ENCODE measurements around the gene PIGC. TPM values are rescaled to one million over a fixed set of nuclear protein-coding genes. Genes with fewer than 3 reads are reported as not detected.
A peak's percentile ranks its signal among the peaks of the same experiment; 100 is the strongest.

PIGC gene
- total RNA-seq, 1 experiment from 2014 or later = 25.3 TPM

DNA sequence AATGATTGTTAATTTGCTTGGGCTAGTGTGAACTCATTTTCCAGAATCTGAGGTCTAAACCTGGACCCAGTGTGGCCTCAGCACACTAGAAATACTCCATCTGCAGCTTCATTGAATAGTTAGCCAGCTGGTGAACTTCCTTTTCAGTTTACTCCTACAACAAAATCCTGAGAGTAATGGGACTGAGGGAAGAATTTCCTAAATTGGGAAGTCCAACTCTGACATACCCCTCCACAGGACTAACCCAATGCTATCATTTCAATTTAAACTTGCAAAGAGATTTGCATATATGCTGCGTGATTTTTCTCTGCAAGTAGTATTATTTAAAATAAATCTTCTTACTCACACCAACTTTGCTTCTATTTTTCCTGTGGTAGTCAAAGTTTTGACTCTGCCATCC, 27.8 kb upstream of the PIGC start:
- in situ Hi-C loops (cut with HindIII; ENCODE audit: low pct_unique_long_range_greater_than_20kb, low sequenced_read_pairs) = no loop called here
- DNase-seq (ENCODE audit: low read depth, low spot score) = no peak

DNA sequence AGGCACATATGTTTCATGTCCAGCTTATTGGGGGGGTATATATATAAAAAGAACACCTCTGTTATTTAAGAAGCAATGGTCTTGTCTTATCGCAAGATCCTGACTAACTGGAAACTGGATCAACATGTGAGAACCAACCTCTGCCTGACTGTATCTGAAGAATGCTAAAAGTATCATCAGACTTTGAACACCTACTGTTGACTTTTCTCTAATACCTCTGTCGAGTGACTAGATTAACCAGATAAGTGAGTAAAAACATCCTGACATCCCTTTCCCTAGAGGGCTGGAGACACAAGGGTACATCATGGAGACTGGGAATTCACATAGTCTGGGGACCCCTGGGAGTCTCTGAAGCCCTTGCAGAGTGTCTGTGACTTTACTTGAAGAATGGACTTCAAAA, 26.3 kb upstream of the PIGC start:
- in situ Hi-C loops (cut with HindIII; ENCODE audit: low pct_unique_long_range_greater_than_20kb, low sequenced_read_pairs) = no loop called here
- DNase-seq (ENCODE audit: low read depth, low spot score) = no peak

DNA sequence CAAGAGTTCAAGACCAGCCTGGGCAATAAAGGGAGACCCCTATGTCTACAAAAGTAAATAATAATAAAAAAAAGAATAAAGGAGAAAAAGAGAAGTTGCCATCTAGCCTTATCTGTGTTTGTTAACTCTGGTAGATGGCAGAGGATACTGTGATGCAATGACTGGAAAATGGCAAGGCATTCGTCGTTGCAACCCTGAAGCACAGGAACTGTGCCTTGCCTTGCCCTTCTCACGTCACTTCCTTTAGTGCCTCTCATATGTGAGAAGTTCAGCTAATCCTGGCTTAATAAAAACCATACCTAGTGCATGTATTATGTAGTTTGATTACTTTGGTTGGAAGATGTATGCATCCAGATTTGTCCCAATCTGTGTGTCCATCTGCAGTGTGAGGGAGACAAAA, 25.8 kb upstream of the PIGC start:
- in situ Hi-C loops (cut with HindIII; ENCODE audit: low pct_unique_long_range_greater_than_20kb, low sequenced_read_pairs) = no loop called here
- no peak for DNase-seq (ENCODE audit: low read depth, low spot score)

DNA sequence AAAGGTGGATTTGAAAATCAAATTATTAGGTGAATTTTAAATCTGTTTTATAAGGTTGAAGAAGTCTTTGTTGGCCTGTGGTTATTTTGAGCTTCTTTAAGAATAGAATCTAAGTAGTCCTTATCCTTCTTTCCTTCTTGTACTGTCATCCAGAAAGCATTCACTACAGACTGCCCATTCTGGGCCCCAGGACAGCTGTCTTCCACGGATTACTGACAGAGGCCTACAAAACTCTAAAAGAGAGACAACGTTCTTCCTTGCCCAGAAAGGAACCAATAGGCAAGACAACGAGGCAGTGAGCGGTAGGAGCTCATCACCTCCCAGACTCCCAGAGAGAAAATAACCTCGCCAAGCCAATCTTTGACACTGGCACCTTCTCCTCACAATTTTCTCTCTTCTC, 24.4 kb upstream of the PIGC start:
- DNase-seq (ENCODE audit: low read depth, low spot score) = no peak
- in situ Hi-C loops (cut with HindIII; ENCODE audit: low pct_unique_long_range_greater_than_20kb, low sequenced_read_pairs) = no loop called here

DNA sequence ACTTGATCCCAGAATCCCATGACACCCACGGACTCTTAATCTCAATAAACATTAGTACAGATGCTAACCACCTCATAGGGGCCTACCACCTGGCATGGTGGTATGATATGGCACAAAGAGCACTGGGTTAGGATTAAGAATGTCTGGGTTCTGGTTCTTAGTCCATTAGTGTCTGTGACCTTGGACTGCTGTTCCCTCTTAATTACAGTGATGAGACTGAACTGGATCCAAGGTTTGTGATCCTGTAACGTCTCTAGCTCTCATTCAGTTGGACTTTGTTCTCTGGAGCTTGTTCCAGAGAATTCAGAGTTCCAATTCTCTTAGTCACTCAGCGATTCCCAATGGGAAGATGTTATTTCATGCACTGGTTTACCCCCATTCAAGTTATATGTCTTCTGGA, 23.6 kb upstream of the PIGC start:
- DNase-seq (ENCODE audit: low read depth, low spot score) = no peak
- in situ Hi-C loops (cut with HindIII; ENCODE audit: low pct_unique_long_range_greater_than_20kb, low sequenced_read_pairs) = no loop called here

DNA sequence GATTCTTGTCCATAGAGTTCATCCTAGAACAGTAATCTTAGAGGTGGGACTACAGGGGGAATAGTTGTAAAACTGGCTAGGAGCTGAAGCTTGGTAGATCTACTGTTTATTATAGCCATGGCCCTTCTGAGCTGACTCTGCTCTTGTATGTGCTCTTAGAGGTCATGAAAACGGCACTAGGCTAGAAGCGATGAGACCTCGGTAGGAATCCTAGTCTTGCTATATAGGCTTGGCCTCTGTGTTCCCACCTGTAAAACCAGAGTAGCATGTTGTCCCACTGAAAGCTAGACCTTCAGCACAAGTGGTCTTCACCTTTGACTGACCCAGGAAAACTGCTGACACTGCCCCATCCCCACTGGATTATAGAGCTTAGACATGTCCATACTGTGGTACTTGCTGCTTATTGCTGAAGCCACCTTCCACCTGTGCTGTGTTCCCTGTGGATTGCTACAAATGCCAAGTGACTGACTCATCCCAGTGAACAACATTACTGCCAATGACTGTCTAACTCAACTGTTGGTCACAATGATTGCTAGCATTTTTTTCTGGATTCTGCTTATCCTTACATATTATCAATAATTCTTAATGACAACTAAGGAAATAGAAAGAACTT, 23.0 kb upstream of the PIGC start:
- no peak for DNase-seq (ENCODE audit: low read depth, low spot score)
- in situ Hi-C loops (cut with HindIII; ENCODE audit: low pct_unique_long_range_greater_than_20kb, low sequenced_read_pairs) = no loop called here

DNA sequence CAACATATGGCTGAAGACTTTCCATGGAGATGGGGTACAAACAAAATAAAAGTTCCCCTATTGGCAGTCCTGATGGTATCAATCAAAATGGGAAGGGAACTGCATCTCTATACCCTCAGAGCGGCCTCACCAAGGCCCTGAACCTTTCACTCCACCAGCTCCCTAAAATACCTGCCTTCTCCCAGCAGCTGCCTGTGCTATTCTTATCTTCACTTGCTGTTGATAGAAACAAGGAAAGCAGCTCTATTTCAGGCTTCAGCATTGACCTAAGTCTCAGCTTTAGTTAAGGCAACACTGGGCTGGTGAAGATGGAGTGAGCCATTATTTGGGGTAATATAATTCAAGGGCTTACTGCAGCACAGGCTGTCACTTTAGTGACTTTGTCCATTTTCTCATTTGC, 21.7 kb upstream of the PIGC start:
- DNase-seq (ENCODE audit: low read depth, low spot score) = no peak
- in situ Hi-C loops (cut with HindIII; ENCODE audit: low pct_unique_long_range_greater_than_20kb, low sequenced_read_pairs) = no loop called here

DNA sequence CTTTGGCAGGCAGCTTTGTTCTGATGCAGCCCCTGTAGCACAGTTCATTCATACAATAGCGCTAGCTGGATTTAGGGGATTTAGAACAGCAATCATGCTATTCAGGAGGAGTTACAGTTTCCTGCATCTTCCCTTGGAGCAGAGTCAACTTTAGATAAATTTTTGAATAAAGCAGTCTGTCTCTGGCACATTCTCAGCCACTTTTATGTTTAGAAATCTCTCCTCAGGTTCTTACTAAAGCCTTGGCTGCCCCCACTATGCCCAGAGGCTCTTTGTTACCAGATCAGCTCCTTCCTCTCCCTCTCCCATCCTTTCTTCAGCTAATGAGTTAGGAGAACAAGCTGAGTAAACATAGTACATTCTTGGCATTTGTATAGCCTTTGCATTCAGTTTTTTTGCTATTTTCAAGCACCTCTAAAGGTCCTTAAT, 17.0 kb upstream of the PIGC start:
- no peak for DNase-seq (ENCODE audit: low read depth, low spot score)
- in situ Hi-C loops (cut with HindIII; ENCODE audit: low pct_unique_long_range_greater_than_20kb, low sequenced_read_pairs) = no loop called here

DNA sequence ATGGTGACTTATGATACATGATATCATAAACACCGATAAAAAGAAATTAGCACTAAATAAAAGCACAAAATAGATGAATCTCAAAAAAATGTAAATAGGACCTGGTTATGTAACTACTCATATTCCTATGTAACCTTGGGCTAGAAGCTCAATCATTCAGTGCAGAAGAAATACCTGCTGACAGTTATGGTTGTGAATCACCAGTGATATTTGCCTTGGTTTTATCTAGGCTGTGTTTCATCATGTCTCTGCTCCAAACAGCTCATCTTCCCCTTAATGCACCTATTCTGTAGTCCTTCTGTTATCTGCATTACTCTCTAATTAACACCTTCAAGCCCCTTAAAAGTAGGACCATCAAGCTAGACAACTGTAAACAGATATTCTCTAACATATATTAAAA, 16.3 kb upstream of the PIGC start:
- no peak for DNase-seq (ENCODE audit: low read depth, low spot score)
- in situ Hi-C loops (cut with HindIII; ENCODE audit: low pct_unique_long_range_greater_than_20kb, low sequenced_read_pairs) = no loop called here

DNA sequence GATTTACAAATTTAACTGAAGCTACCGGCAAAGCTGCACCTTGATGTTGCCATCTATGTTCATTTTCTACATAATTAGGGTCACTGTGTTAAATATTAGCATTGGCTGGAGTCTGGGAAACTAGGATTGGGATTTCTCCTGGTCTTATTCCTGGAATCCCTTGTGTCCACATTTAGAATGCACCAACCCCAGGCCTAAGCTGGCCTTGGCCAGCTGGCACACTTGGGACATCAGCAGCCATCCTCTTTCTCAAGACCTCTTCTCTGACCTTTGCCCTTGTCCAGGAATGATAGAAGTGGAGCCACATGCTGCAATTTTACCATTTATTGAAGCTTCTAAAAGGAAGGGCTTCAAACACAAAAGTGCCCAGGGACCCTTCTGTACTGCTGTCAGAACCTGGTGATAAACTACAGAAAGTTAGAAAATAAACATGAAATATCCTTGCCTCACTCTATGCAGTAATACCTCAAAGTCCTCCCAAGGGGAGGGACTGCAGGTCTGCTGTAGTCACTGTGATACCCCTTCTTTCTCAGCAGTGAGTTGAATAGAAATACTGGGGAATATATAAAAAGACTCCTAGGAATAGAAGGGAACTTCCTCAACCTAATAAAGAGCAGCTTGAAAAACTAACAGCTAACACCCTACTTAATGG, 13.7 kb upstream of the PIGC start:
- no peak for DNase-seq (ENCODE audit: low read depth, low spot score)
- in situ Hi-C loops (cut with HindIII; ENCODE audit: low pct_unique_long_range_greater_than_20kb, low sequenced_read_pairs) = no loop called here

DNA sequence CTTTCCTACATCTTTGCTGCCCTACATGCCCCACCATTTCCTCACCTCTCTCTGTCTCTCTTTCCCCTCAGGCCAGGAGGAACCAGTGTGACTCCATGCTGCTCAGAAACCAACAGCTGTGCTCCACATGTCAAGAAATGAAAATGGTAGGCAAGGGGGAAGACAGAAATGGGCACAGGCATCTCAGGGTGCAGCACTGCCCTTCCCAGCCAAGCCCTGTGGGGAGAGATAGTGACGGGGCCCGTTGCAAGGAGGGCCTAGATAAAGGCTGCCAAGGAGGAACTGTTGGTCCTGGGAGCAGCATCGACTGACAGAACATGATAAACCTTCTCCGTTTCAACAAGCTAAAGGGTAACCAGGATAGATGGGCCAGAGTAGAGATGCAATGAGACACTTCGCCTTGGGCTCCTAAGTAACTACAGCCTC, 12.5 kb upstream of the PIGC start:
- in situ Hi-C loops (cut with HindIII; ENCODE audit: low pct_unique_long_range_greater_than_20kb, low sequenced_read_pairs) = no loop called here
- DNase-seq (ENCODE audit: low read depth, low spot score) = no peak

DNA sequence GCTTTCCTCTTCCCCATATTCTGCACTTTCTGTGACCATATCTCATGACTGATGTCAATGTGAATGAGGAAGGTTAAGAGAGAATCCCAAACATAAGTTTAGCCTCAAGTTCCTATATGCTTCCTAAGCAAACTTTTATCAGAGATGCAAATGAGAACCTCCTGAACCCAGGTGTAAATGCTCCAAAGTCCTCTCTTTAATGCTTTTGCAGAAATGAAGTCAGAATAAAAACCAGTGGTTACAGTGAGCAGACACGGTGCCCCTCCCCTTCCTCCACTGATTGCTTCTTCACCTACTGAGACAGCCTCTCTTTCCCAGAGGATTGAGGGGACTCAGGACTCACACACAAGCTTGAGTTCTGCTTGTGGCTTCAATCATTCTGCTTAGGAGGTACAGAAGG, 11.6 kb upstream of the PIGC start:
- in situ Hi-C loops (cut with HindIII; ENCODE audit: low pct_unique_long_range_greater_than_20kb, low sequenced_read_pairs) = no loop called here

DNA sequence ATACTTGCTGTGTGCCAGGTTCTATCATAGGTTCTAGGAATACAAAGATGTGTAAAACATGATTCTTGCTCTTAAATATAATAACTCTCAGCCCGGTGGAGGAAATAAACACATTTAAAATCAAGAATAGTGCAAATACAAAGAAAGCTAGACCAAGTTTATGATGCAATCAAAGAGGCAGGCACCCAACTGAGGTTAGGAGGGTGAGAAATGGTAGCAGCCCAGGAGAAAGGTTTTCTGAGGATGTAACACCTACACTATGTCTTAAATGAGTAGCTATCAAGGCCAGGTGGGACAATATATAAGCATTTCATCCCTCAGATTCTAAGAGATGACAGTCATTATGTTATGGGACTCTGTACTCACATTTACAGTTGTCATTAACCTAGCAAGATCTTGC, 9.7 kb upstream of the PIGC start:
- in situ Hi-C loops (cut with HindIII; ENCODE audit: low pct_unique_long_range_greater_than_20kb, low sequenced_read_pairs) = no loop called here
- no peak for DNase-seq (ENCODE audit: low read depth, low spot score)

More for the DNA sequence above, 11.6 kb upstream of the PIGC start:
- no peak for DNase-seq (ENCODE audit: low read depth, low spot score)

DNA sequence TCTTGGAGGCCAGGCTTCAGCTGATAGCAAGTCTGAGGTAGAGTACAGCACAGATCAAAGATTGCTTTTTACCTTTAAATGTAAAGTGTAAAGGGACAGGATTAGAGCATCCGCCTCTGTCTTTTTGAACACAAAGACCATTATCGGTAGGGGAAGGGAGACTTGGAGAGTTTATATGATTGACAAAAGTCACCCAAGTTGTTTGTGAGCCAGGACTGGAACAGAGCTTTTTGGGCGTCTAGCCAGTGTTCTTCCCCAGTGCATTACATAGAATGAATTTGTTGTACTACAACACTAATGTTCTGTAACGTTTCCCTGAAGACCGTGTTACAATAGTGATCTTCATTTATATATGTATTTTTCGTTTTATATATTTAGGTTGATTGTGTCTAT, 9.3 kb upstream of the PIGC start:
- DNase-seq (ENCODE audit: low read depth, low spot score) = no peak
- in situ Hi-C loops (cut with HindIII; ENCODE audit: low pct_unique_long_range_greater_than_20kb, low sequenced_read_pairs) = no loop called here

DNA sequence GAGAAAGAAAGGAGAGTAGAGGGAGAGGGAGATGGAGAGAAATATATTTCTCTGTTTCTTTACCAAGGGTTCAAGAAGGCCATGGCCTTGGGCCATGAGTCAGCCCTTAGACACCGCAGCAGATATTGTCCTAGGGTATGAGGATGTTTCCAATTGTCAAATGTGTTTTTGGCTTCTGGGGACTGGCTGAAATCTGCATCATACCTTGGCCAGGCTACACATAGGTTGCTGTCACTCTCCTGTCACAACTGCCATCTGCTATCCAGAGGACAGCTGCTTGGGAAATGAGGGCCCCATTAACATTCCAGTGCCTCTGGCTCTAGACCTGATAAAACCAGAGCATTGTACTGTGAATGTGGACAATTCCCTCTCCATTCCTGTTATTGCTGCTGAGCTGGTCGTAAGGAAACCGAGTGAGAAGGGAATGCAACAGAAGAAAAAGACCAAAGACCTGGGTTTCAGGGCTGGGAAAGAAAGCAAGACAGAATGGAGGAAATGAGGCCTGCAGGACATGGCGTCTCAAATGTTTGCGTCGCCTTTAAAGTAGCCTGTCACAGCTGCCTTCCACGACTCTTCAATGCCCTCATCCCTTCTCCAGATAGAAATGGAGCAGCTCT, 8.8 kb upstream of the PIGC start:
- in situ Hi-C loops (cut with HindIII; ENCODE audit: low pct_unique_long_range_greater_than_20kb, low sequenced_read_pairs) = no loop called here
- no peak for DNase-seq (ENCODE audit: low read depth, low spot score)

DNA sequence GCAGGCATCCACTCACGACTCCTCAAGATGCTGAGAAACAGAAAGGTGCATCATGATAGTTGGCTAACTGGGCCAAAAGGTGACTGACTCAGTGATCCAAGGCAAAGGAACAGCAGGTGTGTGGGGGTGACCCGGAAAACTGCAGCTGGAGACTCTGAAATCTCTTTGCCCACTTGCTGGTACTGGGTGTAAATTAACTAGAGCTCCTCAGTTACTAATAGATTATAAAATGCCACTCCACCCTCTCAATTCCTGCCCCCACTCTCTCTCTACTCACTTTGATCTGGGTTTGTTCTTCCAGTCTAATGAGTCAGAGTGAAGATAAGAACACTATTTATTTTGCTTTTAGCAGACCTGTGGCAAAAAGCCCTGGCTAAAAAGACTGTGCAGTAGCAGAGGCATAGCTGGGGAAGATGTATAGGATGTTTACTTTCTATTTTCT, 7.2 kb upstream of the PIGC start:
- DNase-seq (ENCODE audit: low read depth, low spot score) = no peak
- in situ Hi-C loops (cut with HindIII; ENCODE audit: low pct_unique_long_range_greater_than_20kb, low sequenced_read_pairs) = no loop called here

DNA sequence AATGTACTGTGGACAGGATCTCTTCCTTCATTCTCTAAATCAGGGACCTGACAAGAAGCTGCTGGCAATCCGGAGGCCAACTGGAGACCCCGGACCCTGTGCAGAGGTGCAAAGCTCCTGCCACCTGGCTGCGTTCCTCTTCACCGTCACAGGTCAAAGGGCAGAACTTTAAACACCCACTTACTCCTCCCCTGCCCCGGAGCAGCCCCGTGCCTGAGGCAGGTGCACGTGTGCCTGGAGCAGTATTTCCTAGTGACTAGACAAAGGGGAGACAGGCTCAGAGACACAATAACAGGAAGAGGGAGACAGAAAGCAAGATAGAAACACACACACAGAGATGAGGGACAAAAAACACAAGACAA, 6.6 kb upstream of the PIGC start:
- no peak for DNase-seq (ENCODE audit: low read depth, low spot score)
- in situ Hi-C loops (cut with HindIII; ENCODE audit: low pct_unique_long_range_greater_than_20kb, low sequenced_read_pairs) = no loop called here

DNA sequence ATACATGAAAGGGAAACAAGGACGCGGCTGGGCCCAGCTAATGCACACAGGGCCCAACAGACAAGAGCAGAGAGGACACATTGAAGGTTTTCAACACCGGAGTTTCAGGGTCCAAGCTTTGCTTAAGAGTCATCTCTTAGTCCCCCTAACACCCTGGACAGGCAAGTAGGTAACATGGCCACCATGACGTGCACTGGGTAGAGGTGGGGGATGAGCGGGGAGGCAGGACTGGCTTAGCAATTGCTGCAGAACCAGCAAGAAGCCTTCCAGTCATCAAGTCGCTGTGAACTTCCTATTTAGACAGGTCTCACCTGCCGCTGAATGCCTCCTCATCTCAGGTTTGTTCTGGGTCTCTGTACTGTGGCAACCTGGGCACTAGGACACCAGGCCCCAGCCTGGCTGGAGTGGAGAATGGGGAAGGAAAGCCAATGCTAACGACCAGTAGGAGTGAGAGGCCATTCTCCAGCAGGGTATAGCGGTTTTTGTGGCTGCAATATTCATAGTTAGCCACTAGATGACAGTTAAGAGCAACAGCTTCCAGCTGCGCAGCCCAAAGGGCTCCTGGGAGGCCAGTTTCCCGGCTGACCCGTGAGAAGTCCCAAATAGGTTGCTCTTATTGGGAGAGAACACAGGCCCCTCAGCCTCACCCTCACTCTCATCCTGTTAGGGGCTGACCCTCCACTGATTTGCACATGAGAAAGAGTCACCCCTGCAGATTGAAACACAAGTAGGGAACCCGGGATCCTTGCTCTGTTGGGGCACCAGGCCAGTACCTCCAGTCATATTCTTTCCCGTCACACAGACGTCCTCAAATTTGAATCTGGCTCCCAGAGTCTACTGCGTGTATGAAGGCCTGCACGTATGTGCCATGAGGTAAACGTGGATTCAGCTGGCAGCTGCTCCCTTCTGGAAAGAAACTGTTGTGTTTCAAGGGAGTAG, 6.0 kb upstream of the PIGC start:
- peak; percentile 86 for DNase-seq (ENCODE audit: low read depth, low spot score)
- in situ Hi-C loops (cut with HindIII; ENCODE audit: low pct_unique_long_range_greater_than_20kb, low sequenced_read_pairs) = loop anchor here (25.0 kb wide), 1 partner anchor 262 kb away; no protein-coding TSS in a partner anchor

Data from SK-MEL-5 (cell line).